NCI-H524 treated with DMSO at 0.1 percent for 48 hours (cell line): ENCODE results near the gene ZBTB18.
"Not testable (repeated sequence)": the region's sequence is repeated elsewhere in the genome, so short reads cannot be mapped to it uniquely, and the experiment has no call there.

Experiments
- DNase-seq: peaks from one replicate; lab custom pipeline; 2025; lab: John Stamatoyannopoulos, UW

The ZBTB18 gene

GRCh38 chr1:244042293-244042692 lies 8.8 kb upstream of the ZBTB18 start:
- no peak for DNase-seq

- DNase-seq: no peak
Measured at GRCh38 chr1:244044423-244044822, 6.7 kb upstream of the ZBTB18 start.

- not testable (repeated sequence) for DNase-seq
Measured at GRCh38 chr1:244046254-244046653, 4.8 kb upstream of the ZBTB18 start.

- no peak for DNase-seq
Measured at GRCh38 chr1:244046907-244047611, 4.0 kb upstream of the ZBTB18 start.

- no peak for DNase-seq
Measured at GRCh38 chr1:244047621-244048255, 3.3 kb upstream of the ZBTB18 start.

- DNase-seq: peak; percentile 90
Measured at GRCh38 chr1:244048256-244049161, 2.6 kb upstream of the ZBTB18 start.

GRCh38 chr1:244049162-244050013 lies 1.7 kb upstream of the ZBTB18 start:
- DNase-seq: no peak

- no peak for DNase-seq
Measured at GRCh38 chr1:244050014-244050834, 859 bp upstream of the ZBTB18 start.

- DNase-seq: peak; percentile 94
Measured at GRCh38 chr1:244052016-244052727, 1.1 kb downstream of the ZBTB18 start.

- no peak for DNase-seq
Measured at GRCh38 chr1:244052728-244053312, 1.7 kb downstream of the ZBTB18 start.

- DNase-seq: no peak
Measured at GRCh38 chr1:244053831-244054230, 2.7 kb downstream of the ZBTB18 start.

GRCh38 chr1:244054247-244054923 lies 3.3 kb downstream of the ZBTB18 start:
- DNase-seq: no peak

GRCh38 chr1:244054924-244055263 lies 3.8 kb downstream of the ZBTB18 start:
- no peak for DNase-seq

GRCh38 chr1:244056577-244056976 lies 5.5 kb downstream of the ZBTB18 start:
- DNase-seq: peak; percentile 39

- peak; percentile 28 for DNase-seq
Measured at GRCh38 chr1:244057474-244058385, 6.6 kb downstream of the ZBTB18 start.

GRCh38 chr1:244060117-244060516 lies 9.0 kb downstream of the ZBTB18 start:
- no peak for DNase-seq

- no peak for DNase-seq
Measured at GRCh38 chr1:244060686-244061085, 9.6 kb downstream of the ZBTB18 start.

- no peak for DNase-seq
Measured at GRCh38 chr1:244062156-244062725, 11.2 kb downstream of the ZBTB18 start.
